HG03354 (cell line): ENCODE results near the gene PDP2.
A peak's percentile ranks its signal among the peaks of the same experiment; 100 is the strongest.

Source experiments
- ATAC-seq: cut with Tn5 transposase; IDR thresholded peaks from one replicate; pipeline ENCODE4 v1.9.1; 2021; ENCODE audit warnings: mild to moderate bottlenecking; ENCODE audit not compliant: unreplicated experiment, poor library complexity, severe bottlenecking

Gene PDP2, protein sequence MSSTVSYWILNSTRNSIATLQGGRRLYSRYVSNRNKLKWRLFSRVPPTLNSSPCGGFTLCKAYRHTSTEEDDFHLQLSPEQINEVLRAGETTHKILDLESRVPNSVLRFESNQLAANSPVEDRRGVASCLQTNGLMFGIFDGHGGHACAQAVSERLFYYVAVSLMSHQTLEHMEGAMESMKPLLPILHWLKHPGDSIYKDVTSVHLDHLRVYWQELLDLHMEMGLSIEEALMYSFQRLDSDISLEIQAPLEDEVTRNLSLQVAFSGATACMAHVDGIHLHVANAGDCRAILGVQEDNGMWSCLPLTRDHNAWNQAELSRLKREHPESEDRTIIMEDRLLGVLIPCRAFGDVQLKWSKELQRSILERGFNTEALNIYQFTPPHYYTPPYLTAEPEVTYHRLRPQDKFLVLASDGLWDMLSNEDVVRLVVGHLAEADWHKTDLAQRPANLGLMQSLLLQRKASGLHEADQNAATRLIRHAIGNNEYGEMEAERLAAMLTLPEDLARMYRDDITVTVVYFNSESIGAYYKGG

DNA sequence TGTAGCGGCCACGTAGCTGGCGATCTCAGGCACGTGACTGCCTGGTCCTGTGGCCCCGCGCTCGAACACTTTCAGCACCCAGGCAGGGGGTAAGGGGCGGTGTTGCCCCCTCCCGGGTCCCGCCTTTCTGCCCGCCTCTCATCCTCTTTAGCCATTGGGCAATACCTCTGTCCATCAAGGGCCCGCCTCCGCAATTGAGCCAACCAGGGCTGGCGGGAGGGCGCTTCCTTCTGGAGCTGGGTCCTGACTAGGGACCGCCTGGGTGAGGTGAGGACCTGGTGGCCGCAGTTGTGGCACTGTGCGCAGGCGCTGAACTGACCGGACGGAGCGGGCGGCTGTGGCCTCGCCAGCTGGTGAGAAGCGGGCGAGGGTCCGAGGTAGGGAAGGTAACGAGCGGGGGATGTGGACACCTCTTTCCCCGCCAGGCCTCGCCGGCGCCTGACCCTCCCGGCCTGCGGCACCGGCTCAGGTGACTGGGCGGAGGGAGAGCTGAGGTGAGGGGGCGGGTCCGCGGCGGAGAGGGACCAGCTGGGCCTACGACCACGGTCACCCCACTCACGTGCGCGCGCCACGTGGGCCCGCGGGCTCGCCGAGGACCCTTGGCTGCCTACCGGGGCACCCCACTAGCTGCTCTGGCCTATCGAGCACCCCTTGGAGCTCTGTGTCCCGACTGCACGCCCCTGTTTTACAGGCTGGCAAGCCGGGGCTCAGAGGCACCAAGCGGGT lies at the start of gene PDP2:
TSS of gene PDP2 (plus strand) at position 228 of the 726 bp plus-strand sequence. CDS start 3,770 bp downstream, outside the sequence.
- peak; percentile 97 for ATAC-seq

DNA sequence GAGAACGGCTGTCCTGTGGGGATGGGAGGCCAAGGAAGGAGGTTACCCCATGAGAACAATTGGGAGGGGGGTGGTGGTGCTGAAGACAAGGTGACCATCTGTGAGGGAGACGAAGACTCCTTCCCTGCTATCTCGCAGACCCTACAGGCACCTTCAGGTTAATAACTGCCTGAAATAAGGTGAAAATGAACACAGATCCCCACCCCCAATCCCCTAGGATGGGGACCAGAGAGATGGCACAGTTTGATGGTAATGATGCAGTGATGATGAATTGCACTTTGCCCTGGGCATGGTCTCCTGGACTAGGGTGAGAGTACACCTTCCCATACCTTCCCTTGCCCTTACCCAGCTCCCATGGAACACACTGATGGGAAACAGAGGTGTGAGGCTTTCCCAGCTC lies 48.1 kb upstream of the PDP2 start:
- no peak for ATAC-seq

DNA sequence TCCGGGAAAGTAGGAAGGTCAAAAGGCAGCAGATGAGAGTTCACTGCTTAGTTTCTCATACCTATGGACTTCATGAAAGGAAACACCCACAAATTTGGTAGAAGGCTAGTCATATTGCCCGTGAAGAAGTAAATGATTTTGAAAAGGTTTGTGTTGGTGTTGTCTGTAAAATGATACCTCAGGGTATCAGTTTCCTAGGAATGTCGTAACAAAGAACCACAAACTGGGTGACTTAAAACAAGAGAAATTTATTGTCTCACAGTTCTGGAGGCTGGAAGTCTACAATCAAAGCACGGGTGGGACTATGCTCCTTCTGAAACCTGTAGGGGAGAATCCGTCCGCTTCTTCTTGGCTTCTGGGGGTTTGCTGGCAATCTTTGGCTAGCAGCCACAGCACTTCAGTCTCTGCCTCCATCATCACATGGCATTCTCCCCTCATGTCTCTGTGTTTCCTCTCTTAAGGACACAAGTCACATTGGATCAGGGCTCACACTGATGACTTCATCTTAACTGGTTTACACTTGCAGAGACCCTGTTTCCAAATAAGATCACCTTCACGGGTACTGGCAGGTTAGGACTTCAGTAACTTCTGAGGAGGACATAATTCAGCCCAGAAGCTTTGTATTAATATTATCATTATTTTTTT lies 47.5 kb upstream of the PDP2 start:
- ATAC-seq = no peak

DNA sequence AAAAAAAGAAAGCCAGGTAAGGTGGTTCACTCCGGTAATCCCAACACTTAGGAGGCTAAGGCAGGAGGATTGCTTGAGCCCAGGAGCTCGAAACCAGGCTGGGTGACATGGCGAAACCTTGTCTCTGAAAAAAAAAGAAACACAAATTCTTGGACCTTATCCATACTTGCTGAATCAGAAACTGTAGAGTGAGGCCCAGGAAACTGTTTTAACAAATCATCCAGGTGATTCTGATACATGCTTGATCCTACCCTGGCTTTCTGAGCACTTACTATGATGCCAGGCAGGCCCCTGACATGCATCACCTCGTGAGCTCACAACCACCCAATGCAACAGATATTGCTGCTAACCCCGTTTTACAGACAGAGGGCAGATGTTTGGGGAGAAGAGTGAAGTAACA lies 45.6 kb upstream of the PDP2 start:
- no peak for ATAC-seq

DNA sequence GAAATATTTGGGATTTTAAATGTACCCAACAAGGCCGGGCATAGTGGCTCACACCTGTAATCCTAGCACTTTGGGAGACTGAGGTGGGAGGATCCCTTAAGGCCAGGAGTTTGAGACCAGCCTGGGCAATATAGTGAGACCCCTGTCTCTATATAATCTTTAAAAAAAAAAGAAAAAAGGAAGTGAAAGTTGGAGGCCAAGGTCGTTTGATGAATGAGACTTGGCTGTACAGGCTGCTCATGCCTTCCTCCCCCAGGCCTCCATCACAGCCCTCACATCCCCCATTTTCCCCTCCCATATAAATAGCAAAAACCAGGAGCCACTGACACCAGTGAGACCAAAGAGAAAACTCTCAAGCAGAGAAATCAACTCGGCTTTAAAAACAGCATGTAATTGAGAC lies 39.4 kb upstream of the PDP2 start:
- ATAC-seq = no peak

DNA sequence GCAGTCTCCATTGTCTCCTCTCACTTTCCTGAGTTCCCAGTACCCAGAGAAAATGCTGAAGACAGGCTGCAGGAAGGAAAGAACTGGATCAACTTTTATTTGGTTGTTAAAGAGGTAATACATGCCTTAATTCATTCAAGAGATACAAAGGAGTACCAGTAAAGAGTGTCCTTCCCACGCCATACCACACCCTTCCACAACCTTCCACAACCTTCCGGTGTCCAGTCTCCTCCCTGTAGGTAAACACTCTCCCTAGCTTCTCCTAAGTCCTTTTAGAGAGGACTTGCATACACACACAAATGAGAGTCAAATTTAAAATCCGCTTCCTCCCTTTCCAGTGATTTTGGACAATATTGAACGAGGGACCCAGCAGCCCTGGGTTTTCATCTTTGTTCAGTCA lies 38.9 kb upstream of the PDP2 start:
- no peak for ATAC-seq

DNA sequence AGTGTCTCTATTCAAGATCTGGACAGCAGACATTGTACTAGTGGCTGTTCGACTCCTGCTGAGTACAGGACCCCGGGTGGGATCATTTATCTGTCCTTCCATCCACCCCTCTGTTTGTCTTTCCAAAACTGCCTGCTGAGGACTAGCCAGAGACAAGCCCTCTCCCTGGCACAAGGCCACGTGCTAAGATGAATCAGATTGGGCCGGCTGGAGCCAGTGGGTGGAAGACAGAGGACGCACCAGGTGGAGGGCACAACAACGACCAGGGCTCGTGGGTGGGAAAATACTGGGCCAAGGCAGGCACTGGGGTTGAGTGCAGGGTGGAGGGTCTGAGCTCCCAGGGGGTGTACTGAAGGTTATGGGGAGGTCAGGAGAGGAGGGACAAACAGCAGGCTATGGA lies 37.5 kb upstream of the PDP2 start:
- ATAC-seq = no peak

DNA sequence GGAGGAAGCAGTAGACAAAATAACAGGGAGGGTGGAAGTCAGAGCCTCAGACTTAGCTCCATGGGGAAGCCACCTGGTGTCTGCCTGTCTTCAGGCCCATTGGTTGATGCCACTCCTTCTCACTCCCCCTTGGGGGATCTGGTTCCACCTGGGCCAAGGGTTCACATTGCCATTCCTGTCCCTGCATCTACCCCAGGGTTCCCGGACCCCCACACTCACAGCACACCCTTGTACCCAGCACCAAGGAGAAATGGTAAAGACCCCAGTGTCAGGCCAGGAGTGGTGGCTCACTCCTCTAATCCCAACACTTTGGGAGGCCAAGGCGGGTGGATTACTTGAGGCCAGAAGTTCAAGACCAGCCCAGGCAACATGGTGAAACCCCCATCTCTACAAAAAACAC lies 37.1 kb upstream of the PDP2 start:
- ATAC-seq = no peak

DNA sequence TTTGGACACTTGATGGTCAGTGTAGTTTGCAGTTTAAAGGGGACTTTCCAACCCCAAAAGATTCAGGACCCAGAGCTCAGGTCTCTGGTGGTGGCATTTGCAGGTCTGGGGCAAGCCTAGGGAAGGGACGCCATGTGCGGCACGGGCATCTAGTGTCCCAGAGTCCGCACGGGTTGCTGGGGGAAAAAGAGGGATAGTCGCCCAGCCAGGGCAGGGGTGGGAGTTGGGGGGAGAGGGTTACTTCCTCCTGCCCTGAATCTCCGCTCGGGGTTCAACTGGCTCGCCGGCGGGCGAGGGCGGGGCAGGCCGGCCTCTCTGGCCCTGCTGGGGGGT lies 36.3 kb upstream of the PDP2 start:
- no peak for ATAC-seq

DNA sequence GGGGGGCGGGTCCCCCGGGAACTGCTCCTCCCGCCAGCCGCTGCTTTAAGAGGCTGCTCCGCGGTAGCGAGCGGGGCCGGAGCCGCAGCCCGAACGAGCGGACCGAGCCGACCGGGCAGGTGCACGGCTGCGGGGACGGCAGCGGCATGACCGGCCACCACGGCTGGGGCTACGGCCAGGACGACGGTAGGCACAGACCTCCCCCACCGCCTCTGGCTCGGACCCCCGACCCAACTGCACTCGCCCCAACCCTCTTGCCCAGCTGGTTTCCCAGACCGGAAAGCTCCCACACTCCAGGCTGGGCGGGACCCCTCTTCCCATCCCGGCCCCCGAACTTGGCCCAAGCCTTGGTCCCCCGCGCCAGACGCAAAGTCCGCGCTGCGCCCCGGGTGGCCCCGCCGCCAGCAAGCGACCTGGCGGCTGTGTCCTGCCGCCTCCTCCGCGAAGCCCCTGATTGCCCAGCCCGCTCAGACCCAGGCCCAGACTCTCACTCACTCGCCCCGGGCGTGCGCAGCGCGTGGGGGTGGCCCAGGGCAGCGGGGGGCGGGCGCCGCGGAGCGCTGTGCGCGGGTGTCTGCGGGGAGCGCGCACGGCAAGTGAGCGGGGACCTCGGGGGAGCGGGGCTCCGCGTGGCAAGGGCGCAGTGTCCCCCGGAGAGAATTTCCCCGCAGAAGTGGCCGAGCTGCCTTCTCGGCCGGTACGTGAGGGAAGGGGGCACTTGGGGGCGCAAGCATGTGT lies 35.8 kb upstream of the PDP2 start, which contains the start of gene CA7:
TSS of gene CA7 (plus strand) at position 73 of the 738 bp plus-strand sequence. CDS start at position 147, 74 bp downstream.
- no peak for ATAC-seq

DNA sequence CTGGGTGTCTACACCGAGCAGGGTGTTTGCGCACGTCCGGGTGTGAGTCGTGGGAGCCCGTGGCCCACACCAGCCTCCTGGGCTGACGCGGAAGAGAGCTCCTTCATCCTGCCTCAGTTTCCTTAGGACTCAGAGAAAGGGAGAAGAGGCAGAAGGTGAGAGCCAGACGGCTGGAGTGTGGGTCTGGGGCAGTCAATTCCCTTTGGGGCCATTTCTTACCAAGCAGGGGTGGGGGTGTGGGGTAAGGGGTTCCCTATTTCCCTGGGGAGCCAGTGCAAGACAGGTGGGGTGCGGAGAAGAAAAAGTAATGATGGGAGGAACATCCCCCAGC lies 35.3 kb upstream of the PDP2 start:
- no peak for ATAC-seq

DNA sequence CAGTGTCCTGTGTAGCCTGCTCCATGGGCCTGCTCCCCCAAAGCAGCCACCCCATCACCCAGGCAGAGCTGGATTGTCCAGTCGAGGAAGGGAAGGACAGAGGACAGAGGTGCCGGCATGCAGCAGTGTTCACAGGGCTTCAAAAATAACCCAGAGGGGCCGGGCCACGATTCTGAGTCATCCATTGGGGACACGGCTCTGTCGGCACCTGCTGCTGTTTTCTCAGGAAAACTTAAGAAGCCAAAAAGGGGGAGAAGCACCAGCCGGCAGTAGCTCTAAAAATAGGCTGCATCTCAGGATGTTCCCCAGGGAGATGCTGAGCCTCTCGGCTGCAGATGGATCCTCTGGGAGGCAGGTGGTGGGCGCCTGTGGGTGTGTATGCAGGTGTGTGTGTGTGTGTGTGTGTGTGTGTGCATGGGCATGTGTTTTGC lies 34.5 kb upstream of the PDP2 start:
- ATAC-seq = no peak

DNA sequence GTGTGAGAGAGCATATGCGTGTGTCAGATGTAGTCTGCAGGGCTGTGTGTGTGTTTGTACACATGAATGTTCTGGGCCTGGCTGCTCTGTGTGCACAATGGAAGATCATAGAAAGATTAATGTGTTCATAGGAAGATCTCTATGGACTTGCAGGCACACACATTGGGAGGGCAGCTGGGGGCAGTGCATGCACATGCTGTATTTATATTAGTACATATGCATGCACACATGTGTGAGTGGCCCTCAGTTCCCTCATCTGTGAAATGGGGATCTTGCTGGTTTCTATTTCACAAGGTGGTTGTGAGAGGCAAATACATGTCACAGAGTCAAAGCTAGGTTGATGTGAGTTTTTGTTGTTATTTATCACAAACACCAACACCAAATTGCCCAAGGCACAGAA lies 34.0 kb upstream of the PDP2 start:
- ATAC-seq = no peak

DNA sequence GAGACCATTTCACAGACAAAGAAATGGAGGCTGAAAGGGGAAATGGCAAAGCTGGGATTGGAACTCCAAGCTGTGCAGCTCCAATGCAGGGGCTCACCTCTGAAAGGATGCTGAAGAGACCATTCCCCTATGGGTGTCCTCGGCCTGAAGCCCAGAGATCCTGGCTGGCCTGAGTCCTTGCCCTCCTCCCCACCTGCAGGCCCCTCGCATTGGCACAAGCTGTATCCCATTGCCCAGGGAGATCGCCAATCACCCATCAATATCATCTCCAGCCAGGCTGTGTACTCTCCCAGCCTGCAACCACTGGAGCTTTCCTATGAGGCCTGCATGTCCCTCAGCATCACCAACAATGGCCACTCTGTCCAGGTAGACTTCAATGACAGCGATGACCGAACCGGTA lies 33.5 kb upstream of the PDP2 start:
- no peak for ATAC-seq

DNA sequence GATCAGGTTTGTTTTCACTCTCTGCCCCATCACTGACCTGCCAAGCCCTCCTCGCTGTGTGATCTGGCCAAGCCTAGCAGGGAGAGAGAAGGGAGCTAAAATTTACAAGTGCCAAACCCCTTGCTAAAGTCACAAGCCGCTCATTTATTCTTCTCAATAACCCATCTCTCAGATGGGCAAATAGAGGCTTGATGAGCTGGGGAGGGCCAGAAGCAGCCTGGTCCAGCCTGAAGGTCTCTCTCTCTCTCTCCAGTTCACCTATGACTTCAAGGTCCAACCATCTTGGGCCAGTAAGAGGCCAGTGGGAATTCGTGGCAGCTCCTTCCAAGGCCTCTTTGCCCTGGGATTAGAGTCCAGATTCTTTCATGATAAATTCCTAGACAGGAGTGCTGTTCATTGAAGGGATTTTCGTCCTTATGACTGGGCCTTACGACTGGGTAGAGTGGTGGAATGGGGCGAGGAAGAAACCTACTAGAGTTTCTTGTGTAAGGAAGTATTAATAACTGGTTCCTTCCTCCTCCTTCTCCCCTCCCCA lies 32.7 kb upstream of the PDP2 start:
- ATAC-seq = no peak

DNA sequence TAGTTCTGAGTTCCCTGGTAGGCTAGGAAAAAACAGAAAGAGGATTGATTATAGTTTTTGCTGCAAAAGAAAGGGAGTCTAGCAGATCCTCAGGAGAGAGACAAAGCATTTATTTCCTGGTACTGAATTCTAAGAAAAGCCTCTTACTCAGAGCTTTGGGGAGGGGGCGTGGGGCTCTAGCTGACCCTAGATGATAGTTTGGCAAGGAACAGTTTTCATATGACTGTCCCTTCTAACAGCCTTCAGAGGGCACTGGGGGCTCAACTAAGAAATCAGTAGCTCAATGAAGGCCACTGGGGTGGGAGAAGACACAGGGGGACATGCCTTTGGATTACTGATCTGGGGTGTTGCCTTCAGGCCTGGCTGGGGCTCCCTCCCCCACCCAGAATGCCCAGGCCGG lies 32.1 kb upstream of the PDP2 start:
- no peak for ATAC-seq

DNA sequence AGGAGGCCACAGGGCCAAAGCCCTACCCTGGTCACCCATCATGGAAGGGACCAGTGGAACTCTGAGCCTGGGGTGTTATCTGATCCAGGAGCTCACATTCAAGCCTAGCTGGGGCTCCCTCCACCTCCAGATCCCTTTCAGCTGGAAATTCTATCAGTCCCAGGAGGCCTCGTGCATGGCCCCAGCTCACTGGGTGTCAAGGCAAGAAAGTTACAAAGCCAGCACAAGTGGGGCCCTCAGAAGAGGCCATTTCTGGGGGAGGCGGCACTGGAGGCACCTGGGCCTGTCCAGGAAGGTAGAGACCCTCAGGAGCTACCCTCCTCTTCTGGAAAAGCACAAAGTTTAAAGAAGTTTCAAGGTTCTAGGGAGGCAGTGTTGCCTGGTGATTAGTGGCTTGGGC lies 31.3 kb upstream of the PDP2 start:
- ATAC-seq = no peak

DNA sequence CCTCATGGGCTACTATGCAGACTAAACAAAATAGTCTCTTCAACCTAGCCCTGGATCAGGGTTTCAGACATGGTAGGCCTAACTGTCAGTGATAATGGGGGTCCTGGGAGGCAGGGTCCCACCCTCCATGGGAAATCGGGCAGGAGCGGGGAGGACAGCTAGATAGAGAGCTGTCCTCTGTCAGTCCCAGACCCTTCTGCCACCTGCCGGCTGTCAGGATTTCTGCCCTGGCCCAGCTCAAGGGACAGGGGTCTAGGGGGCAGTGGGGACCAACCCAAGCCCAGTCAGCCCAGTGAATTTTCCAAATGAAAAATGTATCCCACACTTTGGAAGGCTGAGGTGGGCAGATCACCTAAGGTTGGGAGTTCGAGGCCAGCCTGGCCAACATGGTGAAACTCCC lies 30.8 kb upstream of the PDP2 start:
- ATAC-seq = no peak

DNA sequence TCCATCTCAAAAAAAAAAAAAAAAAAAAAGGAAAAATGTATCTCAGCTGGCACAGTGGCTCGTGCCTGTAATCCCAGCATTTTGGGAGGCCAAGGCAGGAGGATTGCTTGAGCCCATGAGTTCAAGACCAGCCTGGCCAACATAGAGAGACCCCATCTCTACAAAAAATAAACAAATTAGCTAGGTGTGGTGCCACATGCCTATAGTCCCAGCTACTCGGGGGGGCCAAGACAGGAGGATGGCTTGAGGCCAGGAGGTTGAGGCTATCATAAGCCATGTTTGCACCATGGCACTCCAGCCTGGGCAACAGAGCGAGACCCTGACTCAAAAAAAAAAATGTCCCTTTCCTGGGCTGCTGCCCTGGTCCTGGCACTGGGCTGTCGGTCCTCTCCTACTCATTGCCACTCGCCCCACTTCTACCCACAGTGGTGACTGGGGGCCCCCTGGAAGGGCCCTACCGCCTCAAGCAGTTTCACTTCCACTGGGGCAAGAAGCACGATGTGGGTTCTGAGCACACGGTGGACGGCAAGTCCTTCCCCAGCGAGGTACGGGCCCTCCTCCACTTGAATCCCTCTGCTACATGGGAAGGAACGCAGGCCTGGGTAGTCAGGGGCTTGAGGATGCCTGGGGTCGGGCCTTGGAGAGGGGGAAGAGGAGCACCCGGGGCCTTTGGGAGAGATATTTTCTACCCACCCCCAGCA lies 30.1 kb upstream of the PDP2 start:
- ATAC-seq = no peak
